GM21576 (cell line): ENCODE results near the gene TUSC2.

Source experiments
- ATAC-seq: cut with Tn5 transposase; IDR thresholded peaks from one replicate; pipeline ENCODE4 v1.9.1; 2021; ENCODE audit warnings: mild to moderate bottlenecking, moderate library complexity; ENCODE audit not compliant: unreplicated experiment

Gene TUSC2

GRCh38 chr3:50354850-50355249, 26.8 kb upstream of the TUSC2 start:
- no peak for ATAC-seq

GRCh38 chr3:50354186-50354764, 26.3 kb upstream of the TUSC2 start:
- no peak for ATAC-seq

GRCh38 chr3:50353245-50354004, 25.4 kb upstream of the TUSC2 start:
- no peak for ATAC-seq

- no peak for ATAC-seq
Measured at GRCh38 chr3:50352781-50353180, 24.8 kb upstream of the TUSC2 start.

- no peak for ATAC-seq
Measured at GRCh38 chr3:50351323-50351697, 23.3 kb upstream of the TUSC2 start.

GRCh38 chr3:50350527-50351322, 22.7 kb upstream of the TUSC2 start, which contains the start of the genes CYB561D2 and NPRL2:
Gene CYB561D2, plus strand, starts transcription at chr3:50350862. Its CDS starts 572 bp downstream, at chr3:50351434.
Gene NPRL2, minus strand, starts transcription at chr3:50350775. Its CDS starts 123 bp downstream, at chr3:50350652.
- ATAC-seq: peak; percentile 74

GRCh38 chr3:50350213-50350526, 22.1 kb upstream of the TUSC2 start:
- ATAC-seq: no peak

- ATAC-seq: no peak
Measured at GRCh38 chr3:50347187-50347813, 19.3 kb upstream of the TUSC2 start.

- ATAC-seq: no peak
Measured at GRCh38 chr3:50345586-50346234, 17.7 kb upstream of the TUSC2 start, which contains the start of gene ZMYND10. Gene ZMYND10, minus strand, starts transcription at chr3:50345732. Its CDS starts 153 bp downstream, at chr3:50345579.

GRCh38 chr3:50345008-50345407, 17.0 kb upstream of the TUSC2 start:
- ATAC-seq: no peak

- no peak for ATAC-seq
Measured at GRCh38 chr3:50342813-50343633, 15.0 kb upstream of the TUSC2 start.

GRCh38 chr3:50341996-50342650, 14.1 kb upstream of the TUSC2 start:
- no peak for ATAC-seq

GRCh38 chr3:50341537-50341936, 13.5 kb upstream of the TUSC2 start:
- no peak for ATAC-seq

GRCh38 chr3:50340448-50341329, 12.7 kb upstream of the TUSC2 start, which contains the start of gene RASSF1:
Gene RASSF1, minus strand, starts transcription at chr3:50340836. Its CDS starts 31 bp downstream, at chr3:50340805.
- no peak for ATAC-seq

- ATAC-seq: no peak
Measured at GRCh38 chr3:50340147-50340447, 12.1 kb upstream of the TUSC2 start.

GRCh38 chr3:50339485-50340146, 11.6 kb upstream of the TUSC2 start:
- no peak for ATAC-seq

GRCh38 chr3:50338965-50339364, 10.9 kb upstream of the TUSC2 start:
- ATAC-seq: no peak
